Activated naive CD8-positive, alpha-beta T cell (primary cell): ENCODE results near the gene GPHN.

Source experiments
- H3K27ac Mint-ChIP-seq: one replicate; pipeline ENCODE4 v1.8.0; 2021; ENCODE audit warnings: mixed read lengths
- H3K27me3 Mint-ChIP-seq: one replicate; pipeline ENCODE4 v1.8.0; 2021; ENCODE audit warnings: mixed read lengths
- H3K36me3 Mint-ChIP-seq: one replicate; pipeline ENCODE4 v1.8.0; 2021; ENCODE audit warnings: mixed read lengths
- H3K4me1 Mint-ChIP-seq: one replicate; pipeline ENCODE4 v1.8.0; 2021; ENCODE audit warnings: low read depth, mixed read lengths
- H3K4me3 Mint-ChIP-seq: one replicate; pipeline ENCODE4 v1.8.0; 2021; ENCODE audit warnings: mild to moderate bottlenecking, mixed read lengths
- H3K9me3 Mint-ChIP-seq: one replicate; pipeline ENCODE4 v1.8.0; 2021; ENCODE audit warnings: low read depth, mixed read lengths

GPHN gene

GRCh38 chr14:66641861-66642635 is 134.1 kb downstream of the GPHN start:
- Mint-ChIP-seq H3K36me3 (peaks cover 8% of the 10 kb centered on the region), H3K9me3 (no peaks in the 10 kb centered on the region), H3K27me3 (no peaks in the 10 kb centered on the region), H3K27ac (no peak overlapping the region), H3K4me3 (no peak overlapping the region), H3K4me1 (peaks cover 18% of the 10 kb centered on the region)

- peaks cover 8% of the 10 kb centered on the region for H3K36me3 Mint-ChIP-seq
- H3K4me1 Mint-ChIP-seq: peaks cover 17% of the 10 kb centered on the region
- H3K27ac Mint-ChIP-seq: no peak overlapping the region
- no peaks in the 10 kb centered on the region for H3K9me3 Mint-ChIP-seq
- no peak overlapping the region for H3K4me3 Mint-ChIP-seq
- H3K27me3 Mint-ChIP-seq: no peaks in the 10 kb centered on the region
These were observed 135.4 kb downstream of the GPHN start for GRCh38 chr14:66643344-66643743.

GRCh38 chr14:66645716-66646115 is 137.8 kb downstream of the GPHN start:
- Mint-ChIP-seq H3K27ac (no peak overlapping the region), H3K4me1 (peaks cover 14% of the 10 kb centered on the region), H3K9me3 (no peaks in the 10 kb centered on the region), H3K27me3 (no peaks in the 10 kb centered on the region), H3K36me3 (peaks cover 9% of the 10 kb centered on the region), H3K4me3 (no peak overlapping the region)

DNA sequence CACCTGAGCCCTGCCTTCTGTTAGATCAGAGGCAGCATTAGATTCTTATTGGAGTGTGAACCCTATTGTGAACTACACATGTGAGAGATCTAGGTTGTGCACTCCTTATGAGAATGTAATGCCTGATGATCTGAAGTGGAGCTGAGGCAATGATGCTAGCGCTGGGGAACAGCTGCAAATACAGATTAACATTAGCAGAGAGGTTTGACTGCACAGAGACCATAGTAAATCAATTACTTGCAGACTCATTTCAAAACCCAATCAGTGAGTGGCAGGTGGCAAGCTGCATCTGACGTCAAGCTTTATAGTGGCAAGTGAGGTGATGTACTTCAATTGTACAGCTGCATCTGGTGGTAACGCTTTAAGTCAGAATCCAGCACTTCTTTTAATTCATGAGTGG is 141.6 kb downstream of the GPHN start:
- H3K27me3 Mint-ChIP-seq: no peaks in the 10 kb centered on the region
- H3K4me1 Mint-ChIP-seq: peaks cover 2% of the 10 kb centered on the region
- no peak overlapping the region for H3K4me3 Mint-ChIP-seq
- no peak overlapping the region for H3K27ac Mint-ChIP-seq
- peaks cover 2% of the 10 kb centered on the region for H3K9me3 Mint-ChIP-seq
- peaks cover 9% of the 10 kb centered on the region for H3K36me3 Mint-ChIP-seq

DNA sequence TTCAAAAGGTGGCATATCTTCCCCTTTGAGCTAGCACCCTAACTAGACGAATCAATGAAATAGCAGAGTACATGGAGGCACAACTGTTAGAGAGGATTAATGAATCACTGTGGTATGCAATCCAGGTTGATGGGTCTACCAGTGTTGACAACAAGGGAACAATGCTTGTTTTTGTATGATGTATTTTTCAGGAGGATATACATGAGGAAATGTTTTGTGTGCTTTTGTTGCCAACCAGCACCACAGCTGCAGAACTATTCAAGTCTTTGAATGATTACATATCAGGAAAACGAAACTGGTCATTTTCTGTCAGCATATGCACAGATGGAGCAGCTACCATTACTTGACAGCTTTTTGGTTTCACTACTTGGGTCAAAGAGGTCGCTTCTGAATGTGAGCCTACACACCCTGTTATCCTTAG is 142.6 kb downstream of the GPHN start:
- Mint-ChIP-seq H3K4me3 (no peak overlapping the region), H3K9me3 (peaks cover 6% of the 10 kb centered on the region), H3K36me3 (peaks cover 11% of the 10 kb centered on the region), H3K27ac (no peak overlapping the region), H3K27me3 (no peaks in the 10 kb centered on the region), H3K4me1 (peaks cover 2% of the 10 kb centered on the region)

DNA sequence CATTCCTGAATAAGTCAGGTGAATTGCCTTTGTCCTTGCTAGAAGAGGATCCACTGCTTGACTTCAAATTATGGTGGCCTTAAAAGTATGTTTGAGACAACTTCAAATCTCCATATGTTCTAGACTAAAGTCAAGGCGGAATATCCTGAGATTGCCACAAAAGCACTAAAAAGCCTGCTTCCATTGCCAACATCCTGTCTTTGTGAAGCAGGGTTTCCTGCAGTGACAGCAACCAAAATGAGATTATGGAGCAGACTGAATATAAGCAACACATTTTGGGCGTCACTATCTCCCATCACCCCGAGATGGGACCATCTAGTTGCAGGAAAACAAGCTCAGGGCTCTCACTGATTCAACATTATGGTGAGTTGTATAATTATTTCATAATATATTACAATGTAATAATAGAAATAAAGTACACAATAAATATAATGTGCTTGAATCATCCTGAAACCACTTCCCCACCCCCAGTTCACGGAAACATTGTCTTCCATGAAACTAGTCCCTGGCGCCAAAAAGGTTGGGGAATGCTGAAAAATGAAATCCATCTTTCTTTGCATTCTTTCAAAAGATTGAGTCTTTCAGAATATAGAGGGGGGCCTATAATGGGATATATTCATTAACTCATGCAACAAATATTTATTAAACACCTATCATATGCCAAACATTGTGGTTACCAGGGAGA is 143.7 kb downstream of the GPHN start:
- no peaks in the 10 kb centered on the region for H3K27me3 Mint-ChIP-seq
- H3K27ac Mint-ChIP-seq: no peak overlapping the region
- peaks cover 14% of the 10 kb centered on the region for H3K9me3 Mint-ChIP-seq
- H3K4me1 Mint-ChIP-seq: no peaks in the 10 kb centered on the region
- H3K36me3 Mint-ChIP-seq: peaks cover 10% of the 10 kb centered on the region
- H3K4me3 Mint-ChIP-seq: no peak overlapping the region

- Mint-ChIP-seq H3K4me3 (no peak overlapping the region), H3K36me3 (peaks cover 12% of the 10 kb centered on the region), H3K9me3 (peaks cover 18% of the 10 kb centered on the region), H3K27me3 (no peaks in the 10 kb centered on the region), H3K4me1 (no peaks in the 10 kb centered on the region), H3K27ac (no peak overlapping the region)
These were observed 144.7 kb downstream of the GPHN start for GRCh38 chr14:66652525-66653106.

GRCh38 chr14:66657780-66658179 is 149.8 kb downstream of the GPHN start:
- no peak overlapping the region for H3K27ac Mint-ChIP-seq
- no peaks in the 10 kb centered on the region for H3K4me1 Mint-ChIP-seq
- no peak overlapping the region for H3K4me3 Mint-ChIP-seq
- peaks cover 22% of the 10 kb centered on the region for H3K9me3 Mint-ChIP-seq
- H3K27me3 Mint-ChIP-seq: no peaks in the 10 kb centered on the region
- peaks cover 24% of the 10 kb centered on the region for H3K36me3 Mint-ChIP-seq

DNA sequence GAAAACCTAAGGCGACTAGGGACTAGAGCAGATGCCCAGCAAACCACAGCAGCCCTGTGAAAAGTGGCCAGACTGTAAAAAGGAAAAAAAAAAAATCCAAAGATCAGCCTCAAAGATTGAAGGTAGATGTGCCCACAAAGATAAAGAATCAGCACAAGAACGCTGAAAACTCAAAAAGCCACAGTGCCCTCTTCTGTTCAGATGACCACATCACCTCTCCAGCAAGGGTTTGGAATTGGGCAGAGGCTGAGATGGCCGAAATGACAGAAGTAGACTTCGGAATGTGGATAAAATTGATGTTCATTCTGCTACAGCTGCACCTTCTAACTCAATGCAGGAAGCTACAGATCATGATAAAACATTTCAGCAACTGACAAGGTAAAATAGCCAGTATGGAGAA is 154.4 kb downstream of the GPHN start:
- no peak overlapping the region for H3K27ac Mint-ChIP-seq
- H3K4me1 Mint-ChIP-seq: no peaks in the 10 kb centered on the region
- H3K27me3 Mint-ChIP-seq: no peaks in the 10 kb centered on the region
- H3K36me3 Mint-ChIP-seq: peaks cover 25% of the 10 kb centered on the region
- H3K9me3 Mint-ChIP-seq: peaks cover 27% of the 10 kb centered on the region
- H3K4me3 Mint-ChIP-seq: no peak overlapping the region

GRCh38 chr14:66677780-66678179 is 169.8 kb downstream of the GPHN start:
- peaks cover 50% of the 10 kb centered on the region for H3K36me3 Mint-ChIP-seq
- H3K4me1 Mint-ChIP-seq: no peaks in the 10 kb centered on the region
- no peak overlapping the region for H3K27ac Mint-ChIP-seq
- H3K9me3 Mint-ChIP-seq: peaks cover 45% of the 10 kb centered on the region
- no peak overlapping the region for H3K4me3 Mint-ChIP-seq
- no peaks in the 10 kb centered on the region for H3K27me3 Mint-ChIP-seq

- Mint-ChIP-seq H3K4me1 (no peaks in the 10 kb centered on the region), H3K4me3 (no peak overlapping the region), H3K36me3 (peaks cover 46% of the 10 kb centered on the region), H3K9me3 (peaks cover 39% of the 10 kb centered on the region), H3K27ac (no peak overlapping the region), H3K27me3 (no peaks in the 10 kb centered on the region)
These were observed 172.3 kb downstream of the GPHN start for GRCh38 chr14:66680216-66680615.

GRCh38 chr14:66696326-66696725 is 188.4 kb downstream of the GPHN start:
- Mint-ChIP-seq H3K27ac (no peak overlapping the region), H3K9me3 (peaks cover 7% of the 10 kb centered on the region), H3K27me3 (no peaks in the 10 kb centered on the region), H3K4me3 (no peak overlapping the region), H3K4me1 (no peaks in the 10 kb centered on the region), H3K36me3 (peaks cover 19% of the 10 kb centered on the region)

DNA sequence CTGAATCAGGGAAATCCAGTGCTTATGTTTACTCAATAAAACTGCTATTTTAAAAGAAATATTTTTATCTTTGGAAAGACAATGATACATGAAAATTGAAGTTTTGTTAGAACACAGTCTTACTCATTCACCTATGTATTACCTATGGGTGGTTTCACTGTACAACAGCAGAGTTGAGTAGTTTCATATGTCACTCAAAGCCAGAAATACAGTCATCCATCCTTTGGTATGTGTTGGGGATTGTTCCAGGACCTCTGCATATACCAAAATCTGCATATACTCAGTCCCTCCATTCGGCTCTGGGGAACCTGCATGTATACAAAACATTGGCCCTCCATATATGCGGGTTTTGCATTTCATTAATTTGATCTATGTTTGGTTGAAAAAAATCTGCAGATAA is 190.6 kb downstream of the GPHN start:
- Mint-ChIP-seq H3K27me3 (no peaks in the 10 kb centered on the region), H3K4me1 (no peaks in the 10 kb centered on the region), H3K27ac (no peak overlapping the region), H3K9me3 (peaks cover 7% of the 10 kb centered on the region), H3K4me3 (no peak overlapping the region), H3K36me3 (peaks cover 16% of the 10 kb centered on the region)

- Mint-ChIP-seq H3K4me1 (no peaks in the 10 kb centered on the region), H3K9me3 (peaks cover 7% of the 10 kb centered on the region), H3K27ac (no peak overlapping the region), H3K36me3 (peaks cover 13% of the 10 kb centered on the region), H3K27me3 (no peaks in the 10 kb centered on the region), H3K4me3 (no peak overlapping the region)
These were observed 193.9 kb downstream of the GPHN start for GRCh38 chr14:66701813-66702212.

GRCh38 chr14:66708267-66708666 is 200.3 kb downstream of the GPHN start:
- Mint-ChIP-seq H3K9me3 (peaks cover 7% of the 10 kb centered on the region), H3K36me3 (peaks cover 13% of the 10 kb centered on the region)

More at GRCh38 chr14:66708267-66708666, 200.3 kb downstream of the GPHN start:
- no peak overlapping the region for H3K27ac Mint-ChIP-seq
- H3K27me3 Mint-ChIP-seq: no peaks in the 10 kb centered on the region
- no peaks in the 10 kb centered on the region for H3K4me1 Mint-ChIP-seq
- no peak overlapping the region for H3K4me3 Mint-ChIP-seq
